Endodermal cell (in vitro differentiated cells): Measurements from ENCODE around the gene MPZL3. TPM values are rescaled to one million over a fixed set of nuclear protein-coding genes. Genes with fewer than 3 reads are reported as not detected.

Experiments
- DNase-seq: peaks from one replicate; pipeline ENCODE4 v3.0.0-alpha.2; 2017
- H3K27ac ChIP-seq: 2 replicates; pipeline ENCODE4 v1.5.1; 2013; ENCODE audit warnings: mild to moderate bottlenecking, low read depth, low read length, moderate library complexity
- H3K27me3 ChIP-seq: 2 replicates; pipeline ENCODE4 v1.6.1; 2013; ENCODE audit warnings: mild to moderate bottlenecking, low read length, moderate library complexity; ENCODE audit not compliant: insufficient read depth, control insufficient read depth, poor library complexity, severe bottlenecking
- H3K36me3 ChIP-seq: 2 replicates; pipeline ENCODE4 v1.7.0; 2013; ENCODE audit warnings: mild to moderate bottlenecking, low read length, moderate library complexity; ENCODE audit not compliant: control insufficient read depth, insufficient read depth
- H3K4me1 ChIP-seq: one replicate; pipeline ENCODE4 v1.7.0; 2013; ENCODE audit warnings: low read length; ENCODE audit not compliant: control insufficient read depth, insufficient read depth
- H3K4me3 ChIP-seq: 2 replicates; pipeline ENCODE4 v1.5.1; 2013; ENCODE audit warnings: mild to moderate bottlenecking, low read length, moderate library complexity
- H3K9ac ChIP-seq: 2 replicates; pipeline ENCODE4 v1.6.1; 2013; ENCODE audit warnings: mild to moderate bottlenecking, low read length, moderate library complexity; ENCODE audit not compliant: poor library complexity, severe bottlenecking; ENCODE audit errors: extremely low read depth
- H3K9me3 ChIP-seq: 2 replicates; pipeline ENCODE4 v1.6.1; 2013; ENCODE audit warnings: mild to moderate bottlenecking, low read length, moderate library complexity; ENCODE audit not compliant: control insufficient read depth
- H3K27ac Mint-ChIP-seq: 2 replicates; pipeline ENCODE4 v1.8.0; 2020; ENCODE audit warnings: mixed read lengths
- H3K27me3 Mint-ChIP-seq: 2 replicates; pipeline ENCODE4 v1.8.0; 2021; ENCODE audit warnings: mild to moderate bottlenecking, mixed read lengths; ENCODE audit not compliant: insufficient read depth
- H3K36me3 Mint-ChIP-seq: 2 replicates; pipeline ENCODE4 v1.8.0; 2020; ENCODE audit warnings: low read depth, mixed read lengths
- H3K4me1 Mint-ChIP-seq: 2 replicates; pipeline ENCODE4 v1.8.0; 2020; ENCODE audit warnings: mixed read lengths
- H3K4me3 Mint-ChIP-seq: 2 replicates; pipeline ENCODE4 v1.8.0; 2020; ENCODE audit warnings: mild to moderate bottlenecking, moderate library complexity, mixed read lengths
- H3K9me3 Mint-ChIP-seq: 2 replicates; pipeline ENCODE4 v1.8.0; 2020; ENCODE audit warnings: mild to moderate bottlenecking, mixed read lengths
- WGBS, 2 experiments: methylation state at CpG; one replicate each; pipeline versions ENCODE4 v1.1.5 to v1.1.7; 2013; ENCODE audit warnings: missing lambda C conversion rate in 2 of 2, mixed read lengths in 1 of 2; ENCODE audit not compliant: insufficient coverage in 1 of 2, insufficient read length in 1 of 2; 5-methylcytosine and 5-hydroxymethylcytosine counted together
- total RNA-seq, 2 donors: library from RNA; stranded (reverse); fragmentation: NEBNext Ultra II Directional in 1 of 2; extraction: Animal tissue kit (Norgen Biotek cat#: 25700) in 1 of 2; gene quantifications; 2 replicates in 1 of 2; 3 replicates in 1 of 2; pipeline ENCODE4 v1.2.1, GENCODE V29; 2021
- TF ChIP-seq, protein P1 (sequence below): fragments of 200-600 bp; sonication (generic); conservative IDR thresholded peaks from 2 replicates; pipeline ENCODE4 v1.5.0; 2021; ENCODE audit warnings: antibody characterized with exemption, mild to moderate bottlenecking

The MPZL3 gene
- total RNA-seq, 2 donors from 2014 or later: 4.1 to 5.7 TPM

DNA sequence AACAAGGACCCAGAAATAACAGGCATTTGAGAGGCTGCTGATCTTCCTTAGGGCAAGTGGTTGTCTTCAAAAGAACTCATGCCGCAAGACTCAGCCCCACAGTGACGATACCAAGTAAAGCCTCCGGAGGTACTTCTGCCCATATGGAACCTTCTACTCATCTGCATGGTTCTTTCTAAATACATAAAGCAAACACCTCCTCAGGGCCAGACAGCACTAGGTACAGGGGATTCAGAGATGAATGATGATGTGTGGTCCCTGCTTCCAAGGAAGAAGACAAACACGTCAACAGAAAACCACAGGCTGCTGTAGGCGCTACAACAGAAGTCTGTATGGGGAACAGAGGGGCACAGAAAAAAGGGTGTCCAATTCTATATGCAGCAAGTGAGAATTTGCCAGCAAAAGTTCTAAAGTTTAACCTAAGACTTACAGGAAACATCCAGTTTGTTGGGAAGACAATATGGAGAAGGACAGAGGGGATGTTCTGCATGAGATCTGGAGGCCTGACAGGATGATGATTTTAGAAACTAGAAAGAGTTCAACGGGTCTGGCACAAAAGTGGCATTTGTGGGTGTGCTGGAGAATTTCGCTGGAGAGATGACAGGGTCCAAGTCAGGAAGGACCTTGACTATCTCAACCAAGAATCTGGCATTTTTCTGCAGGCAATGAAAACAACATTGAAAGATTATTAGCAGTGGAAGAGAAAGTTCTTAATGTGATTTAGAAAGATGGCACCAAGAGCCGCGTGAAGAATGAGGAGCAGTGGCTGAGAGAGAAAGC, 51.1 kb downstream of the MPZL3 start:
- Mint-ChIP-seq H3K27me3 (peaks cover 10% of the 10 kb centered on the region), H3K36me3 (no peaks in the 10 kb centered on the region), H3K4me3 (no peak overlapping the region), H3K27ac (no peak overlapping the region), H3K4me1 (peaks cover 24% of the 10 kb centered on the region), H3K9me3 (no peaks in the 10 kb centered on the region)
- no peak for DNase-seq
- WGBS, 2 experiments: 92 to 95% methylated on average over 6 to 9 of the region's 9 CpGs
- H3K9ac ChIP-seq: no peak overlapping the region
- peaks cover 36% of the 10 kb centered on the region for H3K27me3 ChIP-seq
- no peak overlapping the region for H3K4me3 ChIP-seq
- H3K36me3 ChIP-seq: no peaks in the 10 kb centered on the region
- no peak overlapping the region for H3K27ac ChIP-seq
- H3K9me3 ChIP-seq: no peaks in the 10 kb centered on the region
- H3K4me1 ChIP-seq: peaks cover 14% of the 10 kb centered on the region
- TF ChIP-seq, protein P1, sequence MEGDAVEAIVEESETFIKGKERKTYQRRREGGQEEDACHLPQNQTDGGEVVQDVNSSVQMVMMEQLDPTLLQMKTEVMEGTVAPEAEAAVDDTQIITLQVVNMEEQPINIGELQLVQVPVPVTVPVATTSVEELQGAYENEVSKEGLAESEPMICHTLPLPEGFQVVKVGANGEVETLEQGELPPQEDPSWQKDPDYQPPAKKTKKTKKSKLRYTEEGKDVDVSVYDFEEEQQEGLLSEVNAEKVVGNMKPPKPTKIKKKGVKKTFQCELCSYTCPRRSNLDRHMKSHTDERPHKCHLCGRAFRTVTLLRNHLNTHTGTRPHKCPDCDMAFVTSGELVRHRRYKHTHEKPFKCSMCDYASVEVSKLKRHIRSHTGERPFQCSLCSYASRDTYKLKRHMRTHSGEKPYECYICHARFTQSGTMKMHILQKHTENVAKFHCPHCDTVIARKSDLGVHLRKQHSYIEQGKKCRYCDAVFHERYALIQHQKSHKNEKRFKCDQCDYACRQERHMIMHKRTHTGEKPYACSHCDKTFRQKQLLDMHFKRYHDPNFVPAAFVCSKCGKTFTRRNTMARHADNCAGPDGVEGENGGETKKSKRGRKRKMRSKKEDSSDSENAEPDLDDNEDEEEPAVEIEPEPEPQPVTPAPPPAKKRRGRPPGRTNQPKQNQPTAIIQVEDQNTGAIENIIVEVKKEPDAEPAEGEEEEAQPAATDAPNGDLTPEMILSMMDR: no peak

DNA sequence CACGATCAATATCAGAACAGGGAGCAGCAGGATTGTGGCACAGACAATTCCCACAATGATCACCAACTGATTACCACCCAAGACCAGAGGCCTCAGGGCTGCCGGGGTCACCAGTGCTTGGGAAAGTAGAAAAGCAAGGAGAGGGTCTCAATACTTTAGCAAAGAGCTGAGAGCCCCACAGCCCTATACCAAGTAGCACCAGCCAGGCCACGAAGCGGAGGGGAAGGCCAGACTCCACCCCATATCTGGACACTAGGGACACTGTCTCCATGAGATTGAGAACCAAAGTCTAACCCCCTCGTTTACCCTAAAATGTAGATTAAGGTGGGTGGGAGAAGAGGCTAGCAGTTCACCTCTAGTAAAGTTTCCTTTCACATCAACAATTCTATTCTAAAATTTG, 51.7 kb downstream of the MPZL3 start:
- TF ChIP-seq, protein P1: no peak
- Histone ChIP-seq H3K36me3 (no peaks in the 10 kb centered on the region), H3K4me3 (no peak overlapping the region), H3K27me3 (peaks cover 32% of the 10 kb centered on the region), H3K27ac (no peak overlapping the region), H3K9me3 (no peaks in the 10 kb centered on the region), H3K9ac (no peak overlapping the region), H3K4me1 (peaks cover 14% of the 10 kb centered on the region)
- H3K4me1 Mint-ChIP-seq: peaks cover 26% of the 10 kb centered on the region
- H3K4me3 Mint-ChIP-seq: no peak overlapping the region
- no peaks in the 10 kb centered on the region for H3K36me3 Mint-ChIP-seq
- H3K9me3 Mint-ChIP-seq: no peaks in the 10 kb centered on the region
- H3K27me3 Mint-ChIP-seq: peaks cover 4% of the 10 kb centered on the region
- H3K27ac Mint-ChIP-seq: no peak overlapping the region
- DNase-seq: no peak
- WGBS, 2 experiments: 91% methylated on average over 4 of the region's 5 CpGs; no CpG with 5 or more reads in 1 of the 2 experiments

DNA sequence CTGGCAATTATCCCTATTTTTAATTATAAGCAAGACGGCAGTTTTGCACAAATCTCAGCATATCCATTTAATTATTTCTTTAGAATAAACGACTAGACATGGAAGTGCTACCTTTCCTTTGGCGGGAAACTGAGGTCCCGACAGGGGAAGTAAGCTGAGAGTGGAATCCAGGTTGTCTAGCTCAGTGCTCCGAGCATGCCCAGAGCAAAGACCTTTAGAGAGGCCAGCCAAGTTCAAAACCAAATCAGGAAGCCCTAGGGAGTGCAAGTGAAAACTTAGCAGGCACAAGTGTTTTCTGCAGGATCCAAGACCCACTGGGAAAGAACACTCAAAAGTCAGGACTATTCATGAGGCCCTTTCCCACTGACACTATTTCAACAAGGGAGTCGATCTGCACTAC, 53.0 kb downstream of the MPZL3 start:
- peaks cover 40% of the 10 kb centered on the region for H3K4me1 Mint-ChIP-seq
- H3K4me3 Mint-ChIP-seq: no peak overlapping the region
- H3K27ac Mint-ChIP-seq: no peak overlapping the region
- no peaks in the 10 kb centered on the region for H3K27me3 Mint-ChIP-seq
- H3K4me3 ChIP-seq: no peak overlapping the region
- peaks cover 22% of the 10 kb centered on the region for H3K27me3 ChIP-seq
- no peak for DNase-seq
- no peak overlapping the region for H3K9ac ChIP-seq
- no peak overlapping the region for H3K27ac ChIP-seq
- H3K9me3 Mint-ChIP-seq: no peaks in the 10 kb centered on the region
- peaks cover 27% of the 10 kb centered on the region for H3K4me1 ChIP-seq
- H3K36me3 ChIP-seq: no peaks in the 10 kb centered on the region
- no peaks in the 10 kb centered on the region for H3K9me3 ChIP-seq
- WGBS, 2 experiments: 90% methylated on average over 3 to 6 of the region's 6 CpGs
- TF ChIP-seq, protein P1: no peak
- no peaks in the 10 kb centered on the region for H3K36me3 Mint-ChIP-seq
